Measurements from ENCODE around the gene TMEM92. TPM values are rescaled to one million over a fixed set of nuclear protein-coding genes. Genes with fewer than 3 reads are reported as not detected.

The TMEM92 gene
- total and polyA plus RNA-seq, 2 experiments from 2014 or later = 17.3 to 30.0 TPM

- DNase-seq (ENCODE audit: low read depth in 1 of 2, low spot score in 1 of 2) = no peak
- Histone ChIP-seq H3K4me1 (ENCODE audit: low read depth) (peaks cover 42% of the 10 kb centered on the region), H3K4me3 (no peak overlapping the region), H3K36me3 (no peaks in the 10 kb centered on the region), H3K27me3 (no peaks in the 10 kb centered on the region), H3K27ac (peak overlapping the region; percentile 30), H3K9me3 (ENCODE audit: low read depth) (no peaks in the 10 kb centered on the region)
- no peak for TF ChIP-seq CTCF (IDR thresholded peaks at IDR 0.05; ENCODE audit: low read depth, low read length)
Observed at GRCh38 chr17:50263331-50264262, 10.7 kb upstream of the TMEM92 start.

- no peak overlapping the region for H3K4me3 ChIP-seq
- H3K9me3 ChIP-seq (ENCODE audit: low read depth) = no peaks in the 10 kb centered on the region
- peaks cover 49% of the 10 kb centered on the region for H3K4me1 ChIP-seq (ENCODE audit: low read depth)
- peak in 1 of 2 donors; percentile 35 for DNase-seq (ENCODE audit: low read depth in 1 of 2, low spot score in 1 of 2)
- no peaks in the 10 kb centered on the region for H3K36me3 ChIP-seq
- H3K27me3 ChIP-seq = no peaks in the 10 kb centered on the region
- H3K27ac ChIP-seq = no peak overlapping the region
- no peak for TF ChIP-seq CTCF (IDR thresholded peaks at IDR 0.05; ENCODE audit: low read depth, low read length)
Observed at GRCh38 chr17:50264263-50265113, 9.8 kb upstream of the TMEM92 start.

GRCh38 chr17:50265212-50265611, 9.1 kb upstream of the TMEM92 start:
- Histone ChIP-seq H3K27me3 (no peaks in the 10 kb centered on the region), H3K36me3 (no peaks in the 10 kb centered on the region), H3K27ac (no peak overlapping the region), H3K9me3 (ENCODE audit: low read depth) (no peaks in the 10 kb centered on the region), H3K4me1 (ENCODE audit: low read depth) (peaks cover 43% of the 10 kb centered on the region), H3K4me3 (no peak overlapping the region)
- no peak for TF ChIP-seq CTCF (IDR thresholded peaks at IDR 0.05; ENCODE audit: low read depth, low read length)
- no peak for DNase-seq (ENCODE audit: low read depth in 1 of 2, low spot score in 1 of 2)

- H3K4me1 ChIP-seq (ENCODE audit: low read depth) = peaks cover 44% of the 10 kb centered on the region
- H3K27me3 ChIP-seq = no peaks in the 10 kb centered on the region
- no peak overlapping the region for H3K27ac ChIP-seq
- DNase-seq (ENCODE audit: low read depth in 1 of 2, low spot score in 1 of 2) = no peak
- no peaks in the 10 kb centered on the region for H3K36me3 ChIP-seq
- TF ChIP-seq CTCF (IDR thresholded peaks at IDR 0.05; ENCODE audit: low read depth, low read length) = no peak
- no peaks in the 10 kb centered on the region for H3K9me3 ChIP-seq (ENCODE audit: low read depth)
- H3K4me3 ChIP-seq = no peak overlapping the region
Observed at GRCh38 chr17:50265690-50266315, 8.5 kb upstream of the TMEM92 start.

- H3K9me3 ChIP-seq (ENCODE audit: low read depth) = no peaks in the 10 kb centered on the region
- H3K4me1 ChIP-seq (ENCODE audit: low read depth) = peaks cover 41% of the 10 kb centered on the region
- no peak overlapping the region for H3K4me3 ChIP-seq
- DNase-seq (ENCODE audit: low read depth in 1 of 2, low spot score in 1 of 2) = peak in 1 of 2 donors; percentile 90
- TF ChIP-seq CTCF (IDR thresholded peaks at IDR 0.05; ENCODE audit: low read depth, low read length) = no peak
- no peaks in the 10 kb centered on the region for H3K27me3 ChIP-seq
- no peaks in the 10 kb centered on the region for H3K36me3 ChIP-seq
- H3K27ac ChIP-seq = no peak overlapping the region
Observed at GRCh38 chr17:50266384-50267073, 7.7 kb upstream of the TMEM92 start.

Measured in cardiac muscle cell (in vitro differentiated cells and primary cell).